Measurements from ENCODE around the gene MED27.

MED27 gene

GRCh38 chr9:131845305-131846298, 234.1 kb downstream of the MED27 start:
- DNase-seq, result no peak

DNA sequence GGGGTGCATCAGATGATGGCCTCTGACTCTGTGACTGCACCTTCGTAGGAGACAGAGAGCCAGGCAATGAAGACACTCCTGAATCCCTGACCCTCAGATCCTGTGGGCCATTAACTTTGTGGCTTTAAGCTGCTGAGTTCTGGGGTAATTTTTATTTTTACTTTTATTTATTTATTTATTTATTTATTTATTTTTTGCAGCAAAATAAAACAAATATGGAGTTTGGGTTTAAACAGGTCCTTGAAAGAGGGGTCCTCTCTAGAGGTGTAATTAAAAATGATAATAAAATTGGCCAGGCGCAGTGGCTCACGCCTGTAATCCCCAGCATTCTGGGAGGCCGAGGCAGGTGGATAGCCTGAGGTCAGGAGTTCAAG, 234.9 kb downstream of the MED27 start:
- no peak for DNase-seq

- DNase-seq, result no peak
Measured at GRCh38 chr9:131843989-131844744, 235.5 kb downstream of the MED27 start.

DNA sequence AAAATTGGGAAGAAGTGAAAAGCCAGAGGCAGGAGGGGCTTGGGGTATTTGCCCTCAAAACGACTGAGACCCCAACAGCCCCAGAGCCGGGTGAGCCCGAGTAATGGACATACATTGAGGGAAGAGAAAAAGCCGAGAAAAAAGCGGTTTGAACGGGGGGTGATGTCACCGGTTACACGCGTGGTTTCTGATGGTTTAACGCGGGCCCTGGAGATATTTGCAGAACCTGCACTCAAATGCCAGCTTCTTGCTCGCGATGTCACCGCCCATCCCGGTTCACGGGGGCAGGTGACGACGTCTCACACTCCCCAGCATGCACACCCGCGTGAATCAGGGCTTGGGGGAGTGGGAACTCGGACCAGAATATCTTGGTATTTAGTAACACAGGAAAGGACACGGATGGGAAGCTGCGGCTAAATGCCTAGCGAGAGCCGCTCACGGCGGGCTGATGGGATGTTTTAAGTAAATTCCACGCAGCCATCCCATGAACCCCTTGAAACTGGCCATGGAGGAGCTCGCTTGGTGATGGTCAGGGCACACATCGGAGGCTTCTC, 237.8 kb downstream of the MED27 start:
- no peak for DNase-seq

DNA sequence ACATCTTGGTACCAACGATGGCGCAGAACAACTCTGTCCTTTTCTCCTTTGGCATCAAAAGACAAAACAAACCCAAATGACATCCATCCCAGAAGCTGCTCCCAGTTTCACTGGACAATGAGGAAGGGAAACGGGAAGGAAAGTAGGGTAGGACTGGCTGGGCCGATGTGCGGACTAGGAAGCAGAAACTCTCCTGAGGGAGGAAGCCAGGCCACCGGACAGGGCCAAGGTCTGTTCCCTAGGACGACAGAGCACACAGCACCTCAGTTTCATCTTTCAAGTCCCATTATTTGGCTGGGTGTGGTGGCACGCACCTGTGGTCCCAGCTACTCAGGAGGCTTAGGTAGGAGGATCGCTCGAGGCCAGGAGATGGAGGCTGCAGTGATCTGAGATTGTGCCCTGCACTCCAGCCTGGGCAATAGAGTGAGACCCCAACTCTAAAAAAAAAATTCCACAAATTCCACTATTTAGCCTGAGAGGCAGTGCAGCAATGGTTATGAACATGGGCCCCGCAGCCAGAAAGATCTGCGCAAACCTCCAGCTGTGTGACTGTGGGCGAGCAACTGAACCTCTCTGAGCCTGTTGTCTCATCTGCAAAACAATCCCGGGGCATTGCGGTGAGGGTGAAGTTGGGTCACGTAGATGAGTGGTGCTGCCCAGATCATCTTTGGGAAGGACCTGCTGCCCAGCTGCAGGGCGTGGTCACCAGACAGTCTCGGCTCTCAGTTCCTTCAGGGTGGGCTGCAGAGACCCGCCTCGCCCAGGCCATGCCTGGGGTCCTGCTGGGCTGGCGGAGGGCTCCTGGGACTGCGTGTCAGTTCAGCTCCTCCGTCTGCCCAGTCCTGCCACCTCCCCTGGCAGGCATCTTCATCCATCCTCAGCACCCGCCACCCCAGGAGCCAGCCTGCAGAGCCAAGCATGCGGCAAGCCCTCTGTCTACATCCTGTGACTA, 238.6 kb downstream of the MED27 start:
- DNase-seq, result no peak

DNA sequence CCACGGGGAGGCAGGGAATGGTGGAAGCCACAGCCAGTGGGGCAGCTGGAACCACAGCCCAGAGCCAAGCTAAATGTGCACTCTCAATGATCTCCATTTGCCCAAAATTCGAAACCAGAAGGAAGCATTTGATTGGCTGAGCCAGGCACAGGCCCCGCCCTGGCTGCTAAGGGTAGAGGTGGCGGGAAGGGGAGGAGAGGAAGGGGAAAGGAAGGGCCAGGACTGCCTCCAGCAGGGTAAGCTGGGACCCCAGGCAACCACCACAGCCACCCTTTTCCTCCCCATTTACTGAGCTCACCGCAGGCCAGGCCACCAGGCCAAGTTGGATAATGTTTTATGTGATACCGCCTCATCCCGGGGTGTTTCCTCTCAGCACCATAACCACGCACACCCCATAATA, 239.4 kb downstream of the MED27 start:
- DNase-seq, result peak; percentile 26

DNA sequence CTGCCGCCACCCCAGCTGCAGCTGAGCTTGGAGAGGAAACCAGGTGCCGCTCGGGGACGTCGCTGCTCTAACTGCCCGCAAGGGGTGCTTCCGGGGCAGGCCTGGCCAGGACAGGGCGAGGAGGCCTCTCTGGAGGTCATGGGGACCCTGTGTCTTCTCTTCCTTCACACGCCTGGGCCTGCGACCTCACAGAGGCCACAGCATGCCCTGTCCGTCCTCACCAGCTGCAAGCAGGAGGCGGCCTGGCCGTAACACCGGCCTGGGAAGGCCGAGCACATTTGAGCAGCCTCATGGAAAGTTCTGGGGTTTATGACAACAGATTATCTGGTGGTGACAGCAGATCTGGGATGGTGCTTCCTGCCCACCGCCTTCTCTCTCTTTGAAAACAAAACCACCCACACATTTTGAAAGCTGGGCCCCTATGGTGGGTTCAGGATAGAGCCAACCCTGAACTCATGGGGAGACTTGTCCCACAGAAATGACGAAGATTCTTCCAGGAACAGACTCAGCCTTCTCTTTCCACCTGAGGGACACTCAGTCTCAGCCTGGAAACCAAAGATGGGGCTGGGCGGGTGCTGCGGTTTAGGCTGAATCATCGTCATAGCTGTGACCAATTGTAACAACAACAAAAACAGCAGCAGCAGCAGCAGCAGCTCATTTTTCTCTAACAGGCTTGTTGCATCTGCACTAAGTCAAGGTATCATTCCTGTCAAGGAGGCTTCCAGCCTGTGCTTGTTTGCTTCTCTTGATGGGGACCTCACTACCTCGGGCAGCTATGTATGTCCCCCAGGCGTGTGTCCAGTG, 240.2 kb downstream of the MED27 start:
- peak; percentile 79 for DNase-seq

DNA sequence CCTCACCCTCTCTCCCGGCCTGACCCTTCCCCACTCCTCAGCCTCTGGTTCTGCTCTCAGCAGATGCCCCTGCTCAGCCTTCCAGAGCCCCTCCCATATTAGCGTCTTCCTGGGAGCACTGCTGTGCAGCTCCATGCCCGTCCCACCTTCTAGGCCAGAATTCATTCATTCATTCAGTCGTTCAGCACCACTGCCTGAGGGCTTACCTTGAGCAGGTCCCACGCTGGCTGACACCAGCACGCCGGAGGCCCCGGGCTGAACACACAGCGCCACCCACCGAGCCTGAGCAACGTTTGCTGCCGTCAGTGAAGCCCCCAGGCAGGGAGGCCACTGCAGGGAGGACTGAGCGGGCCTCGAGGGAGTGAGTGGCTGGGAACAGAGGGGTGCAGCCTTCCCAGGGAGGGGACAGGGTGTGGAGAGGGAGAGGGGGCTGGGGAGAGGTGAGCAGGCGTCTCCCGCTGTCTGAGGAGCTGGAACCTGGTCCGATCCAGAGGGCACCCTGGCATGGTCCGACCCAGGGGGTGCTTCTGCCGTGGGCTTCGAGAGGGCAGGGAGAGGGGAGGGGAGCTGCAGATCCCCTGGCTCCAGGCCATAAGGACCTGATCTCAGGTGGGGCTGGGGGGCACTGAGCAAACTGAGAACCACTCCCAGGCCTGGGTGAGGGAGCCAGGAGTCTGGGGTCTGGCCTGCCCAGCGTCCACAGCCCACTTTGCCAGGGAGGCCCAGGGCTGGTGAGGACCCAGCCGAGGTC, 241.0 kb downstream of the MED27 start:
- no peak for DNase-seq

DNA sequence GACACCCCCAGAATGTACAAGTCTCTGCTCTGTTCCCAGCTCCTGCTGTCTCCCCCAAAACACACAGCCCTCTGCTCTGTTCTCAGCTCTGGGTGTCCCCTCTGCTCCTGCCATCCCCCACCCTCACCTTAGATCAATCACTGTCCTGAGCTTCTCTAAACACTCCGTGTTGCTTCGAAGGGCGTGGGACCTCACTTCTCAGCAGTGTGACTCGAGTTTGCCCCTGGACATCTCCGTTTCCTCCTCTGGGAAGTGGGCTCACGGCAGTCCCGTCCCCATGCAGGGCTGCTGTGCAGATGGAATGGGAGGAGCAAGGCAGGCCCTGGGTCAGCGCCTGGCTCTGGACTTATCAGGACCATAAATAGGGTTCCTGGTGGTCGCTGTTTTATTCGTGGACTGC, 241.8 kb downstream of the MED27 start:
- DNase-seq, result no peak

DNA sequence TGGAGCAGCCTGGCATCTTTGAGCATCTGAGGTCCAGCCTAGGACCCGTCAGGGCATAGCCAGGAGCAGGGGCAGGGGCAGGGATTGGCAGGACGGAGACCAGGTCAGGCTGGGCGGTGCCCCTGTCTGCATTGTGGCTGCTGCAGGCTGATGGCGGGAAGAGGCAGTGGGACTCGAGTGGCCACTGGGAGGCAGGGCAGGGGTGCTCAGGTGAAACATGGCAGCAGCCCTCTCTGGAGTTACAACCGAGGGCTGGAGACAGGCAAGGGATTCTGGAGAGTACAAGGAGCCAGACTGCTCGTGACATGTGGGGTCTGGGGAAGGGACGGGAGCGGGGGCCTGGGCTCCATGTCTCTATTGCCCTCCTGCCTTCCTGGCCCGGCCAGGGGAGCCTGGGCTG, 242.4 kb downstream of the MED27 start:
- no peak for DNase-seq

GRCh38 chr9:131836607-131837315, 242.9 kb downstream of the MED27 start:
- no peak for DNase-seq

- no peak for DNase-seq
Measured at GRCh38 chr9:131836021-131836420, 243.6 kb downstream of the MED27 start.

GRCh38 chr9:131835151-131835910, 244.3 kb downstream of the MED27 start:
- no peak for DNase-seq

DNA sequence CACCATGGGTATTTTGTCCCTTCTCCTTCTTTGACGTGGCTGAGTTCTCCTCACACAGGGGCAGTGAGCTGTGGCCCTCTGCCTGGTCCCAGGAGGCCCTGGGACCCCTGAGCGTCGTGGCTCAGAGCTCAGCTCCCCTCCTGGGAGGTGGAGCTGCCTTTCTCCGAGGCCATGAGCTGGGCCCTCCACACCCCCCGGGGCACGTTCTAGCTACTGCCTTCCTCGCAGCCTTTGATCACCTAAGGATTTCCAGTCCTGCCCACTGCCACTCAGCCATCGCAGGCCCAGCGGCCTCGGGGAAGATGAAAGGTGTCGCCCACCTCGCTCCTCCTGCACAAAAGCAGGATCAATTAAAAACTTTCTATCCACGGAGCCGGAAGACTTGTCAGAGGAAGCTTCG, 244.9 kb downstream of the MED27 start:
- no peak for DNase-seq

DNA sequence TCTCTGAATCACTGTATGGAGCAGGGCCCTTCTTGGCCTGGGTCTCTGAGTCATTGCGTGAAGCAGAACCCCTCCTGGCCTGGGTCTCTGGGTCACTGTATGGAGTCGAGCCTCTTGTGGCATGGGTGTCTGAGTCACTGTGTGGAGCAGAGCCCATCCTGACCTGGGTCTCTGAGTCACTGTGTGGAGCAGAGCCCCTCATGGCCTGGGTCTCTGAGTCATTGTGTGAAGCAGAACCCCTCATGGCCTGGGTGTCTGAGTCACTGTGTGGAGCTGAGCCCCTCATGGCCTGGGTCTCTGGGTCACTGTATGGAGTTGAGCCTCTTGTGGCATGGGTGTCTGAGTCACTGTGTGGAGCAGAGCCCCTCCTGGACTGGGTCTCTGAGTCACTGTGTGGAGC, 245.8 kb downstream of the MED27 start:
- DNase-seq, result no peak

GRCh38 chr9:131833083-131833482, 246.6 kb downstream of the MED27 start:
- DNase-seq, result no peak

DNA sequence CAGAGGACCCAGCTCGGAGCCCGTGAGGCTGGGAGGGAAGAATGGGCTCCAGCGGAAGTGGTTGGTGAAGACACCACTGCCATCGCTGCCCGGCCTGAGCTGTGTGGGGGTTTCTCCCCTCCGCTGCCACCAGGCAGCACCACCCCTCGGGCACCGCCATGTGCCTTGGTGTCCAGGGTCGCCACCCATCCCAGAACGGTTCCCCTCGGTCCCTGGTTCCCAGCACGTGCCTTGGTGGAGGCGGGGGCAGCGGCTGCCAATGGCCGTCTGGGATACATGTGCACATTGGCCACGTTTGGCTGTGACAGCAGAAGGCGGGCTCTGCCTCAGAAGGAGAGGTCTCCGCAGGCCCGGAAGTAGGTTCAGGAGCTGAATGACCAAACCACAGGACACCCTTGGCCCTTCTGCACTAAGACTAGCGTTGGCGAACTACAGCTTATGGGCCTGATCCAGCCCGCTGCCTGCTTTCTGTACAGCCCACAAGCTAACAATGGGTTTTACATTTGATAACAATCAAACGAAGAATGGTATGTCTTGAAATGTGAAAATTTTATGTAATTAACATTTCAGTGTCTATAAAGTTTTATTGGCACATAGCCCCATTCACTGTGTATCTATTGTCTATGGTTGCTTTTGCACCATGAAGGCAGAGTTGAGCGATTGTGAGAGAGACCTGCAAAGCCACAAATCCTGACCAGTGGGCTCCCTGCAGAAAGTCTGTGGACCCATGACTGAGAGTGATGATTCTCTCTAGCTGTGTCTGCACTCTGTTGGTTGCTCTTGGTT, 248.1 kb downstream of the MED27 start:
- no peak for DNase-seq

- no peak for DNase-seq
Measured at GRCh38 chr9:131827821-131828369, 251.8 kb downstream of the MED27 start.
